ENCODE measurements around the gene SV2B.

DNA sequence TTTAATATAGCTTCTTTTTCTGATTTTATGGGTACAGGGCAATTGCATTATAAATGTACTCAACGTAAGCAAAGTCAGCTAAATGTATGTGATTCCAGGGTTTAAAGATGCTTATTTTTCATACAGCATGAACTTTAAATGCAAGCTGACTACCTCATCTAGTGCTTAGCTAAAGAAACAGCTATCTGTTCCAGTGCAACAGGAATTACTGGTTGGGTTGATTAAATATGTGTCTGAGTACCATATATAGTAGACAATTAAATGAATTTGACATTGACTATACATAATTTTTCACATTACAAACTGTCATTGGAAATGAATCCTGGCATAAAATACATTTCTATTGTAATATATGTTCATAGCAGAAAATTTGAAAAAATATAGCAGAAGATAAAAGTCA lies 26.3 kb upstream of the SV2B start:
- no peak for TF ChIP-seq FOXP1 (CRISPR knock-in tag; IDR thresholded peaks at IDR 0.05; ENCODE audit: borderline replicate concordance)
- no peak for TF ChIP-seq ATF3 (CRISPR knock-in tag; conservative IDR thresholded peaks at IDR 0.05)
- TF ChIP-seq, protein P1, sequence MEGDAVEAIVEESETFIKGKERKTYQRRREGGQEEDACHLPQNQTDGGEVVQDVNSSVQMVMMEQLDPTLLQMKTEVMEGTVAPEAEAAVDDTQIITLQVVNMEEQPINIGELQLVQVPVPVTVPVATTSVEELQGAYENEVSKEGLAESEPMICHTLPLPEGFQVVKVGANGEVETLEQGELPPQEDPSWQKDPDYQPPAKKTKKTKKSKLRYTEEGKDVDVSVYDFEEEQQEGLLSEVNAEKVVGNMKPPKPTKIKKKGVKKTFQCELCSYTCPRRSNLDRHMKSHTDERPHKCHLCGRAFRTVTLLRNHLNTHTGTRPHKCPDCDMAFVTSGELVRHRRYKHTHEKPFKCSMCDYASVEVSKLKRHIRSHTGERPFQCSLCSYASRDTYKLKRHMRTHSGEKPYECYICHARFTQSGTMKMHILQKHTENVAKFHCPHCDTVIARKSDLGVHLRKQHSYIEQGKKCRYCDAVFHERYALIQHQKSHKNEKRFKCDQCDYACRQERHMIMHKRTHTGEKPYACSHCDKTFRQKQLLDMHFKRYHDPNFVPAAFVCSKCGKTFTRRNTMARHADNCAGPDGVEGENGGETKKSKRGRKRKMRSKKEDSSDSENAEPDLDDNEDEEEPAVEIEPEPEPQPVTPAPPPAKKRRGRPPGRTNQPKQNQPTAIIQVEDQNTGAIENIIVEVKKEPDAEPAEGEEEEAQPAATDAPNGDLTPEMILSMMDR (IDR thresholded peaks at IDR 0.05) = no peak
- no peak for TF ChIP-seq NFATC4 (CRISPR knock-in tag; IDR thresholded peaks at IDR 0.05)
- no peak for TF ChIP-seq NR2C2 (CRISPR knock-in tag; IDR thresholded peaks at IDR 0.05)
- no peak for TF ChIP-seq CREB1 (CRISPR knock-in tag; IDR thresholded peaks at IDR 0.05)
- TF ChIP-seq E2F4 (CRISPR knock-in tag; IDR thresholded peaks at IDR 0.05; ENCODE audit: borderline replicate concordance, low read depth) = no peak
- TF ChIP-seq, protein P2, sequence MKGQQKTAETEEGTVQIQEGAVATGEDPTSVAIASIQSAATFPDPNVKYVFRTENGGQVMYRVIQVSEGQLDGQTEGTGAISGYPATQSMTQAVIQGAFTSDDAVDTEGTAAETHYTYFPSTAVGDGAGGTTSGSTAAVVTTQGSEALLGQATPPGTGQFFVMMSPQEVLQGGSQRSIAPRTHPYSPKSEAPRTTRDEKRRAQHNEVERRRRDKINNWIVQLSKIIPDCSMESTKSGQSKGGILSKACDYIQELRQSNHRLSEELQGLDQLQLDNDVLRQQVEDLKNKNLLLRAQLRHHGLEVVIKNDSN (CRISPR knock-in tag; IDR thresholded peaks at IDR 0.05) = no peak
- no peak for TF ChIP-seq ESRRA (CRISPR knock-in tag; IDR thresholded peaks at IDR 0.05; ENCODE audit: borderline replicate concordance)
- no peak for TF ChIP-seq MAX (CRISPR knock-in tag; IDR thresholded peaks at IDR 0.05)
- no peak for TF ChIP-seq ELF4 (CRISPR knock-in tag; IDR thresholded peaks at IDR 0.05; ENCODE audit: low read depth)
- TF ChIP-seq TP53 (CRISPR knock-in tag; IDR thresholded peaks at IDR 0.05) = no peak
- TF ChIP-seq, protein P3, sequence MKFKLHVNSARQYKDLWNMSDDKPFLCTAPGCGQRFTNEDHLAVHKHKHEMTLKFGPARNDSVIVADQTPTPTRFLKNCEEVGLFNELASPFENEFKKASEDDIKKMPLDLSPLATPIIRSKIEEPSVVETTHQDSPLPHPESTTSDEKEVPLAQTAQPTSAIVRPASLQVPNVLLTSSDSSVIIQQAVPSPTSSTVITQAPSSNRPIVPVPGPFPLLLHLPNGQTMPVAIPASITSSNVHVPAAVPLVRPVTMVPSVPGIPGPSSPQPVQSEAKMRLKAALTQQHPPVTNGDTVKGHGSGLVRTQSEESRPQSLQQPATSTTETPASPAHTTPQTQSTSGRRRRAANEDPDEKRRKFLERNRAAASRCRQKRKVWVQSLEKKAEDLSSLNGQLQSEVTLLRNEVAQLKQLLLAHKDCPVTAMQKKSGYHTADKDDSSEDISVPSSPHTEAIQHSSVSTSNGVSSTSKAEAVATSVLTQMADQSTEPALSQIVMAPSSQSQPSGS (CRISPR knock-in tag; IDR thresholded peaks at IDR 0.05; ENCODE audit: borderline replicate concordance, low read depth) = no peak
- TF ChIP-seq TCF7 (CRISPR knock-in tag; IDR thresholded peaks at IDR 0.05; ENCODE audit: low read depth) = no peak

Measured in WTC11 (cell line).